ENCODE measurements around the gene C4A. TPM values are rescaled to one million over a fixed set of nuclear protein-coding genes. Genes with fewer than 3 reads are reported as not detected.
"Not testable (repeated sequence)": the region's sequence is repeated elsewhere in the genome, so short reads cannot be mapped to it uniquely, and the experiment has no call there.

C4A gene
- total RNA-seq, 1 donor from 2014 or later: 2.9 TPM

DNA sequence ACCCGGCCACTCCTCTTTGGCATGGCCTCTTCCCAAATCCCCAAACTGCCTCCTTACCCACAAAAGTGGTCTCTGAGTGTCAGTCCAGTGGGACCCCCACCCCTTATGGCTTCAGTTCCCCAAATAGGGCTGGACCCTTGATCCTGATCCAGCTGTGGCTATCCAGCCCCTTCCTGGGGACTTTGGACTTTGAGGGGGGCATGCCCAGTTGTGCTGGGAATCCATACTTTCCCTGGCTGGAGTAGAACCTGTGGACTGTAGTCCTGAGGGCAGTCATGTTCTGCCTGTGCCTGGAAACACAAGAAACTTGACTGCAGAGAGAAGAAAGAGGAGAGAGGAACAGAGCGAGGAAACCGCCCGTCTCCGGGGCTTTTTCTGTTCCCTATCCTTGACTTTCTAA is 55.3 kb downstream of the C4A start:
- ATAC-seq: not testable (repeated sequence)

DNA sequence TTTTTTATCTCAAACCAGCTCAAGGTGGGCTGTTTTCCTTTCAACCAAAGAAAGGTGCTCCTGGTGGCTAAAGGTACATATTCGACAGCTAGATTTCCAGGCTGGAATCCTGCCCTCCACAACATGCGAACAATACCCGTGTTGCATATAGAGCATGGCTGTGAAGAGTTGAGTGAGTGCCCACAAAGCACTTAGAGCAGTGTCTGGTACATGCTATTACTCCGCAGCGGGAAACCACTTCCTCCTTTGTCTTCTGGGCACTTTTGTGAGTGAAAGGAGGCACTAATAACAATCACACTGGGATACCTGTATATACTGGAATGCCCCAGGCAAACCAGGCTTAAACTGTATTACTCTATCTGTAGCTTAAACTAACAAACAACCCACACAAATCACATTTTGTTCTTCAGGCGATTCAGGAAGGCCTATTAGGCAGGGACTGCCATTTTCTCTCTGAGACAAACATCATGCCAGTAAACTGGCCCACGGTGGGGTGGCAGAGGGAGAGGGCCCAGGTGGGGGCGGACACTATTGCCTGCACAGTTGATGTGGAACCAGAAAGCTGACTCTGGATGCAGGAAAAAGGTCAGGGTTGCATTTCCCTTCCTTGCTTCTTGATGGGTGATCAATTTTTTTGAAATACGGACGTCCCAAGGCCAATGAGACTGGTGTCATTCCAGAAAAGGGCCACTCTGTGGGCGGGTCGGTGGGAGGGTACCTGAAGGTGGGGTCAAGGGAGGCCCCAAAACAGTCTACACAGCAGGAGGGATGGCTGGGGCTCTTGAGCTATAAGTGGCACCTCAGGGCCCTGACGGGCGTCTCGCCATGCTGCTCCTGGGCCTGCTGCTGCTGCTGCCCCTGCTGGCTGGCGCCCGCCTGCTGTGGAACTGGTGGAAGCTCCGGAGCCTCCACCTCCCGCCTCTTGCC is 56.0 kb downstream of the C4A start, which contains the start of gene CYP21A2:
Gene CYP21A2 (plus strand): TSS at position 818 of the 927 bp plus-strand sequence. CDS start 8 bp downstream, at position 826.
- ATAC-seq: peak; percentile 35

DNA sequence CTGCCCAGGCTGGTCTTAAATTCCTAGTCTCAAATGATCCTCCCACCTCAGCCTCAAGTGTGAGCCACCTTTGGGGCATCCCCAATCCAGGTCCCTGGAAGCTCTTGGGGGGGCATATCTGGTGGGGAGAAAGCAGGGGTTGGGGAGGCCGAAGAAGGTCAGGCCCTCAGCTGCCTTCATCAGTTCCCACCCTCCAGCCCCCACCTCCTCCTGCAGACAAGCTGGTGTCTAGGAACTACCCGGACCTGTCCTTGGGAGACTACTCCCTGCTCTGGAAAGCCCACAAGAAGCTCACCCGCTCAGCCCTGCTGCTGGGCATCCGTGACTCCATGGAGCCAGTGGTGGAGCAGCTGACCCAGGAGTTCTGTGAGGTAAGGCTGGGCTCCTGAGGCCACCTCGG is 57.0 kb downstream of the C4A start:
- ATAC-seq: not testable (repeated sequence)

DNA sequence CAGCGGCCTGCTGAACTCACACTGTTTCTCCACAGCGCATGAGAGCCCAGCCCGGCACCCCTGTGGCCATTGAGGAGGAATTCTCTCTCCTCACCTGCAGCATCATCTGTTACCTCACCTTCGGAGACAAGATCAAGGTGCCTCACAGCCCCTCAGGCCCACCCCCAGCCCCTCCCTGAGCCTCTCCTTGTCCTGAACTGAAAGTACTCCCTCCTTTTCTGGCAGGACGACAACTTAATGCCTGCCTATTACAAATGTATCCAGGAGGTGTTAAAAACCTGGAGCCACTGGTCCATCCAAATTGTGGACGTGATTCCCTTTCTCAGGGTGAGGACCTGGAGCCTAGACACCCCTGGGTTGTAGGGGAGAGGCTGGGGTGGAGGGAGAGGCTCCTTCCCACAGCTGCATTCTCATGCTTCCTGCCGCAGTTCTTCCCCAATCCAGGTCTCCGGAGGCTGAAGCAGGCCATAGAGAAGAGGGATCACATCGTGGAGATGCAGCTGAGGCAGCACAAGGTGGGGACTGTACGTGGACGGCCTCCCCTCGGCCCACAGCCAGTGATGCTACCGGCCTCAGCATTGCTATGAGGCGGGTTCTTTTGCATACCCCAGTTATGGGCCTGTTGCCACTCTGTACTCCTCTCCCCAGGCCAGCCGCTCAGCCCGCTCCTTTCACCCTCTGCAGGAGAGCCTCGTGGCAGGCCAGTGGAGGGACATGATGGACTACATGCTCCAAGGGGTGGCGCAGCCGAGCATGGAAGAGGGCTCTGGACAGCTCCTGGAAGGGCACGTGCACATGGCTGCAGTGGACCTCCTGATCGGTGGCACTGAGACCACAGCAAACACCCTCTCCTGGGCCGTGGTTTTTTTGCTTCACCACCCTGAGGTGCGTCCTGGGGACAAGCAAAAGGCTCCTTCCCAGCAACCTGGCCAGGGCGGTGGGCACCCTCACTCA is 57.7 kb downstream of the C4A start:
- not testable (repeated sequence) for ATAC-seq

DNA sequence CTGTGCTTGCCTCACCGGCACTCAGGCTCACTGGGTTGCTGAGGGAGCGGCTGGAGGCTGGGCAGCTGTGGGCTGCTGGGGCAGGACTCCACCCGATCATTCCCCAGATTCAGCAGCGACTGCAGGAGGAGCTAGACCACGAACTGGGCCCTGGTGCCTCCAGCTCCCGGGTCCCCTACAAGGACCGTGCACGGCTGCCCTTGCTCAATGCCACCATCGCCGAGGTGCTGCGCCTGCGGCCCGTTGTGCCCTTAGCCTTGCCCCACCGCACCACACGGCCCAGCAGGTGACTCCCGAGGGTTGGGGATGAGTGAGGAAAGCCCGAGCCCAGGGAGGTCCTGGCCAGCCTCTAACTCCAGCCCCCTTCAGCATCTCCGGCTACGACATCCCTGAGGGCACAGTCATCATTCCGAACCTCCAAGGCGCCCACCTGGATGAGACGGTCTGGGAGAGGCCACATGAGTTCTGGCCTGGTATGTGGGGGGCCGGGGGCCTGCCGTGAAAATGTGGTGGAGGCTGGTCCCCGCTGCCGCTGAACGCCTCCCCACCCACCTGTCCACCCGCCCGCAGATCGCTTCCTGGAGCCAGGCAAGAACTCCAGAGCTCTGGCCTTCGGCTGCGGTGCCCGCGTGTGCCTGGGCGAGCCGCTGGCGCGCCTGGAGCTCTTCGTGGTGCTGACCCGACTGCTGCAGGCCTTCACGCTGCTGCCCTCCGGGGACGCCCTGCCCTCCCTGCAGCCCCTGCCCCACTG is 58.6 kb downstream of the C4A start:
- ATAC-seq: not testable (repeated sequence)

DNA sequence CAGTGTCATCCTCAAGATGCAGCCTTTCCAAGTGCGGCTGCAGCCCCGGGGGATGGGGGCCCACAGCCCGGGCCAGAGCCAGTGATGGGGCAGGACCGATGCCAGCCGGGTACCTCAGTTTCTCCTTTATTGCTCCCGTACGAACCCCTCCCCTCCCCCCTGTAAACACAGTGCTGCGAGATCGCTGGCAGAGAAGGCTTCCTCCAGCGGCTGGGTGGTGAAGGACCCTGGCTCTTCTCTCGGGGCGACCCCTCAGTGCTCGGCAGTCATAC is 59.1 kb downstream of the C4A start:
- ATAC-seq: not testable (repeated sequence)

DNA sequence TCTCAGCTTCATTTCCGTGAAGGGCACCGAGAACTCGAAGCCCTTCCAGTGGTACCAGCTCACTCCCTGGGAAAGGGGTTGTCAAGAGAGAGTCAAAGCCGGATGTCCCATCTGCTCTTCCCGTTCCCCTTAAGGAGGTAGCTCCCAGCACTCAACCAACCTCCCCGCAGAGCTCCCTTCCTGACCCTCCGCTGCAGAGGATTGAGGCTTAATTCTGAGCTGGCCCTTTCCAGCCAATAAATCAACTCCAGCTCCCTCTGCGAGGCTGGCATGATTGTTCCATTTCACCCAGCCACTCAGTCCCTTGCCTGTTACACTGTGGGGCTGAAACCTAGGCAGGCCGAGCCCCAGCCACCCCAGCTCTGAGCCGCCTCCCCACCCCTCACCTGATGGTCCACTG is 59.5 kb downstream of the C4A start:
- ATAC-seq: not testable (repeated sequence)

DNA sequence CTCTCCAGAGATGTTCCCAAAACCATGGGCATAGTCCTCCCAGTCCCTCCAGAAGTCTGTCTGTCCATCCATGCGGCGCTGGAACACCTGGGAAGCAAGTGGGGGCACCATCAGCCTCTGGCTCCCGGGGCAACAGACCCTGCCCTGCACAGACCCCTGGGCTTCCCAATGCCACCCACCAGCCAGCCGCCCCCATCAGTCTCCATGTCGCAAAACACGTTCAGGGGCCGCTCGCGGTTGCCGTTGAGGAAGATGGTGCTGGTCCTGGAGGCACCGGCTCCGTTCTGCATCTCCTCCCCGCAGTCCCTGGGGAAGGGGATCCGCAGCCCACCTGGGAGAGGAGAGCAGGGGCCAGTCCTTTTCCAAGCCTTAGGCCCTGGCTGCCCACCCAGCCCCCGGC is 60.4 kb downstream of the C4A start:
- not testable (repeated sequence) for ATAC-seq

DNA sequence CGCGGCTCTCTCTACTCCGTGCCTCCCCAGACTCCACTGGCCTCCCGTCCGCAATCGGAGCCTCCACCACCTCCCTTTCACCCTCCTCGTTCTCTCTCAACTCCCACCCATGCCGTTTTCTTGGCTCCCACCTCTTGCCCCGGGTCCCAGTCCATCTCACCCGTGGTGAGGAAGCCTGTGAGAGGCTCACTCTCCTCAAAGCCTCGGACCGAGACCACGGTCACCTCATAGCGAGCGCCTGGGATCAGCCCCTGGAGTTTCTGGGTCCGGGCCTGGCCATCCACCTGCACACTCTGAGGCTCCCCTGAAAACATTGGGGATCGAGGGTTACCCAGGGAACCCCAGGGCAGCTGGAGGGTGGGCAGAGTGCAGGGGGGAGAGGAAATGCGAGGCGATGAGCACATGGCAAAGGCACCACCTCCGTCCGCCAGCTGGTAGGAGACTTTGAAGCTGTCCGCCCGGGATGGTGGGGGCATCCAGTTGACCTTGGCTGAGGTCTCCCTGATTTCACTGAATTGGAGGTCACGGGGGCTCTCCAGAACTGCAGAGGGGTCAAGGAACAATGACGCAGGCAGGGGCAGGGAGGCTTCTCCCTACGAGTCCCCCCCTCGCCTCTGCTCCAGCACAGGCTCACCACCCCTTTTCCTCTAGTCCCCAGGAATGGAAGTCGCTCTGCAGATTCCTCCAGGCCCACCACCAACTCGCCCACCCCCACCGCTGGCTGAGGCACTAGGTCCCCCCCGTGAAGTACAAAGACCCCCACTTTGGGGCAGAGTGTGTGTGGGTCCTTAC is 61.9 kb downstream of the C4A start:
- ATAC-seq: not testable (repeated sequence)

DNA sequence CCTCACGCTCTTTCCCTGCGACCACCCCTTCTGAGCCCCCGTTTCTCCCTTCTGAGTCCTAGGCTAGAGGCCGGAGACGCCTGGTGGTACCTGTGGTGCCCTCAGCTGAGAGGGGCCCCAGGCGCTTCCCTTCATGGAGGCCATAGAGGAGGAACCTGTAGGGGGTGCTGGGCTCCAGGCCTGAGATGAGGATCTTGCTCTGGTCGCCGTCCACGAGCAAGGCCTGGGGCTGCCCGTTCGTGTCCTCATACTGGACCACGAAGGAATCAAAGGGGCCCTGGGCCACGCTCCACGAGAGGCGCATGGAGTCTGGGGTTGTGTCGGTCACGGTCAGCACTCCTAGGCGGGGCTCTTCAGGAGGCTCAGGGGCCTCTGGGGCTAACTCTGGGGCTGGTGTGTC is 63.1 kb downstream of the C4A start:
- ATAC-seq: not testable (repeated sequence)

DNA sequence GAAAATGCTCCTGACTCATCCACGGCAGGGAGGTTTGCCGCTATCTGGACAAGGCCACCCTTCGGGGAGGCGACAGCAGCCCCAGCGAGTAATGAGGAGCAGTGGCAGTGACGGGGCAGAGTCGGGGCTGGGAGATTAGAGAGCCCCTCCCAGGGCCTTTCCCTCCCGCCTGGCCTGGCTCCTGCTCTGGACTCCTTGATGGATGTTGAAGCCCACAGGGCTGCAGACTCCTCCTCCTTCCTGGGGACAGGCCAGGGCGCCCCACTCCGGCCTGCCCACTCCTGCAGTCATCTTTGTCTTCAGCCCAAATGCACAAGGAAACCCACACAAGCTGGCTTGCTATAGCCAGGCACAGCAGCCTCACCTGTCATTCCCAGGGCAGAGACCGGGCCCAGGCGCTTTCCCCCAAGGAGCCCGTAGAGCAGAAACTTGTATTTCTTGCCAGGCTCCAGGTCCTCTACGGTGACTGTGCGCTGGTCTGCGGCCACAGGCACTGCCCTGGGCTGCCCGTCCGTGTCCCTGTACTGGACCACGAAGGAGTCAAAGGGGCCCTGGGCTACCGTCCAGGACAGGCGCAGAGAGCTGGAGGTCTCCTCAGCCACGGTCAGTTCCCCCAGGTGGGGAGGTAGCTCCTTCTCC is 64.1 kb downstream of the C4A start:
- ATAC-seq: peak; percentile 2

DNA sequence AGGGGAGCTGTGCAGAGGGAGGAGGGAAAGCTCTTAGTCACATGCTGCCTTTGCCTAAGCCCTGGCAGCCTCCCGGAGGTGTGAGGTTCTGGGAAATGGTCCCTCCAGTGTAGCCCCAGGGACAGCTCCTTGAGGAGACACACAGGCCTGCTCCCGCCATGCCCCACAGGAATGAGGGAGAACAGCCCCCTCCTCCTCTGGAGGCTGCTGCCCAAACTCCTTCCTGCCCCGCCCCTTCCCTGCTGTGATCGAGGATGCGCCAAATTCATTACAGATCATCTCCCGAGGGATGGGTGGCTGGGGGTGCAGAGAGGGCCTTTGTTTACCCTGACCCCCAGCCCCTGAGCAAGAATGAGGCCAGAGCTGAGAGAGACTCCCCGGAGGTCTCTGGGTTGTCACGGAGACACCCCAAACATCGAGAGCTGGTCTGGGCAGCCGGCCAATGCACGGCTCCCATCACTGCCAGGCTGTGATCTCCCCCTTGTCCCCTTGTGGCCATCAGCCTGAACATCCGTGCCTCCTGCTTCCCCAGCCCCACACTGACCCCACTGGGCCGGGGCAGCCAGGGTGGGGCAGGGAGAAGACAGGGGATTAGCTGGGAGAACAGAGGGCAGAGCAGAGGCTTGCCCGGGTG is 64.7 kb downstream of the C4A start:
- ATAC-seq: peak; percentile 3

DNA sequence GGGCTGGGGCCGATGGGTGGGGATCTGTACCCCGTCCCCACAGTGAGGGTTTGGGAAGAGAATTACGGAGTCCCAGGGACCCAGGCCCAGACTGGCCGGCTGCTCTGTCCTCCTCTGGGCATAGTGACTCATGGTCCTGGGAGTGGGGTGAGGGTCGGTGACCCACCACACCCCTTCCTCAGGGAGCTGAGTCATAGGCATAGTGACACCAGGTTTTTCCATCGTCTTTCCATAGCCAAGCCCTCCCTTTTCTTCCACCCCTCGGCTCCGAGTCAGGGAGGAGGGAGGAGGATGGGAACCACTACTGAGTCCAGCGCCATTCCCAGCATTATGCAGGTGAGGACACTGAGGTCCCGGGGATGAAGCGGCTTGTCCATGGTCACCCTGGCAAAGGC is 65.2 kb downstream of the C4A start:
- peak; percentile 37 for ATAC-seq

DNA sequence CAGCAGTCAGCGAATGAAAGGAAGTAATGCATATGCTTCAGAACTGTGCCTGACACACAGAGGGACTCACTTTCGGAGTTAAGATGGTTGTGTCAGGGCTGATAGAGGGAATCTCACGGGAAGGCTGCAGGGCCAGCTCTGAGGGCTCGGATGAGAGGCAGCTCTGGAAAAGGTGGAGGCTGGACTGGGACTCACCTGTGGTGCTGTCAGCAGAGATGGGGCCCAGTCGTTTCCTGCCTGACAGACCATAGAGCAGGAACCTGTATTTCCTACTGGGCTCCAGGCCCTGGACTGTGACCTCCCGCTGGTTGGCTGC is 65.6 kb downstream of the C4A start:
- no peak for ATAC-seq

DNA sequence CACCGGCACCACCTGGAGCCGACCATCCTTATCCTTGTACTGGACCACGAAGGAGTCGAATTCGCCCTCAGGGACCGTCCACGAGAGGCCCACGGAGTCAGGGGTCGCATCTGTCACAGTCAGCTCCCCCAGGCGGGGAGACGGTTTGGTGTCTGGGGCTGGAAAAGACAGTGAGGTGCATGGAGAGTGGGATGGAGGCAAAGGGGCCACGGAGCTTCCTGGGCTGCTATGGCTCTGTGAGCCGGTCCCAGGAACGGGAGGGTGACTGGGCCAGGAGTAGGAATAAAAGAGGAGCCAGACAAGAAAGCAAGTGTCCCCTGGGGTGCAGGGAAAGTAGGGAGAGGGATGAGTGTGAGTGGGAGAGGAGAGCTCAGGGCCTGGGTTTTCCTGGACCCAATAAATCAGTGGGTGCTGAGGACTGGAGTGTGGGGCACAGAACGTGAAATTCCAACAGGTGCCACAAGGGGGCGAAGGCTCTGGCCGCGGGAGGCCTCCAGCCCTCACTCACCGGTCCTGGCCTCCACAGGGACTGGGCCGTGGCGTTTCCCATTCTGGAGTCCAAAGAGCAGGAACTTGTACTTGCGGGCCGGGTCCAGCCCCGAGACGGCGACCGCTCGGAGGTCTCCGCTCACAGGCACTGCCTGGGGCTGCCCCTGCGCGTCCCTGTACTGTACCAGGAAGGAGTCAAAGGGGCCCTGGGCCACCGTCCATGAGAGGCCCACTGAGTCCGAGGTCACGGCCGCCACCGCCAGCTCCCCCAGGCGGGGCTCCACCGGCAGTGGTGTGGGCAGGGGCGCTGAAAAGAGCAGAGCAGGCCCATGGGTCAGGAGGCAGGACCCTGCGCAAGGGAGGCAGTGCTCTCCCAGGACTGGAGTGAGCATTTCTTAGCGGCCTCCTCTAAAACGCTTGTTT is 66.3 kb downstream of the C4A start:
- ATAC-seq: peak; percentile 71

DNA sequence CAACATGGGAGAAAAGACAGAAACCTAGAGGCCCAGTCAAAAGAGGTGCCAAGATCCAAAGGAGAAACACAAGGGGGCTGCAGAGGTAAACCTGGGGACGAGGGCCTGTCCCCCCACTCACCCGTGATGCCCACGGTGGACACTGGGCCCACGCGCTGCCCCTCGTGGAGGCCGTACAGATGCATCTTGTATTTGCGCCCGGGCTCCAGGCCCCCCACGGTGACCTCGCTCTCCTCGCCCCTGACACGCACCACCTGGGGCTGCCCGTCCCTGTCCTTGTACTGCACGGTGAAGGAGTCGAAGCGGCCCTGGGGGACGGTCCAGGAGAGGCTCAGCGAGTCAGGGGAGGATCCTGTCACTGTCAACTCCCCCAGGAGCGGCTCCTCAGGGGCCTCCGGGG is 67.3 kb downstream of the C4A start:
- ATAC-seq: not testable (repeated sequence)

DNA sequence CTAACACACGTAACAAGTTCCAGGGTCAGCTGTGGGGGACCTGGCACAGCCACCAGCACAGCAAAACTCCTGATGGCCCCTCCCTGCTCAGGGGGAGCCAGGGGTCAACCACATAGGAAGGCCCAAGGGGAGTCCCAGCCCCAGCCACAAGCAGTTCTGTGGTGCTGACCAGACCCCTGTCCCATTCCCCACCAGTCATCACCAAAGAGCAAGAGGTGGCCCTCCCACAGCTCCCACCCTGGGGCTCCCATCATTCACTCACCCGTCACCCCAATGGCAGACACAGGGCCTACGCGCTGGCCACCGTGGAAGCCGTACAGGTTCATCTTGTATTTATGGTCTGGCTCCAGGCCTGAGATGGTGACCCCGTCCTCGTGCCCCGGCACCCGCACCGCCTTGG is 67.9 kb downstream of the C4A start:
- ATAC-seq: not testable (repeated sequence)

DNA sequence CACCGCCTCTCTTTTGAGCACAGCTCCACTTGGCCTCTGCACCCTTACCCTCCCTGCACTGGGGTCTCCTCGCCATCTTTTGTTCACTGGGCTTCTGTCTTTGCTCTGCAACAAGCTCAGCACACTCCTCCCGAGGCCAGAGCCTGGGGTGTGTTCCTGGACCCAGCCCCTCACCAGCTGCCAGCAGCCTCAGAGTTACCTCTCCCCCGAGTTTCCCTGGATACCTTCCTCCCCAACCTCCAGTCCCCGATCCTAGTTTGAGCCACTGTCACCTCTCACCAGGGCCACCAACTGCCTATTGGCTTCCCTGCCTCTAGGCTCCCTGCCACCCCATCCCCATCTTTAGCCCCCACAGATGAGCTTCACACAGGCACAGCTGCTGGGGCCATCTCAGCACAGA is 68.7 kb downstream of the C4A start:
- ATAC-seq: no peak

All from esophagus mucosa (tissue), 1 donor.